GM12878 (cell line): ENCODE data around the gene GPSM3. TPM values are rescaled to one million over a fixed set of nuclear protein-coding genes. Genes with fewer than 3 reads are reported as not detected.

Source experiments
- CREM ChIP-seq: IDR thresholded peaks from 2 replicates; pipeline ENCODE4 v1.6.1; 2014; ENCODE audit warnings: antibody characterized with exemption, low read depth
- FOXM1 ChIP-seq: IDR thresholded peaks from 2 replicates; pipeline ENCODE4 v1.6.1; 2012; ENCODE audit warnings: low read depth, mild to moderate bottlenecking, inconsistent platforms, low read length, moderate library complexity
- IRF4 ChIP-seq: IDR thresholded peaks from 2 replicates; pipeline ENCODE4 v1.6.1; 2011; ENCODE audit warnings: low read depth, low read length
- KAT2A ChIP-seq: conservative IDR thresholded peaks from 2 replicates; pipeline ENCODE4 v1.6.1; 2011; ENCODE audit warnings: low read depth, low read length; ENCODE audit not compliant: control insufficient read depth
- MEF2A ChIP-seq: IDR thresholded peaks from 2 replicates; pipeline ENCODE4 v1.6.1; 2011; ENCODE audit warnings: low read depth, mild to moderate bottlenecking, low read length, moderate library complexity; ENCODE audit not compliant: insufficient read depth
- MTA3 ChIP-seq: IDR thresholded peaks from 2 replicates; pipeline ENCODE4 v1.6.1; 2012; ENCODE audit warnings: low read length, inconsistent platforms, borderline replicate concordance
- MXI1 ChIP-seq: fragments of 150-350 bp; IDR thresholded peaks from 2 replicates; pipeline ENCODE4 v1.6.1; 2011; ENCODE audit warnings: low read depth, mild to moderate bottlenecking, inconsistent platforms, low read length, improper control_type of control experiment
- POLR2A ChIP-seq: IDR thresholded peaks from 2 replicates; pipeline ENCODE4 v1.6.1; 2011; ENCODE audit warnings: low read depth, mild to moderate bottlenecking, low read length
- RFX5 ChIP-seq: IDR thresholded peaks from 2 replicates; pipeline ENCODE4 v1.6.1; 2011; ENCODE audit warnings: low read depth, low read length, improper control_type of control experiment
- SIN3A ChIP-seq: IDR thresholded peaks from 2 replicates; pipeline ENCODE4 v1.6.1; 2012; ENCODE audit warnings: low read depth, low read length, improper control_type of control experiment
- SMAD5 ChIP-seq: IDR thresholded peaks from 2 replicates; pipeline ENCODE4 v1.6.1; 2016; ENCODE audit warnings: antibody characterized with exemption, low read depth
- SMC3 ChIP-seq: IDR thresholded peaks from 2 replicates; pipeline ENCODE4 v1.6.1; 2011; ENCODE audit warnings: low read length, improper control_type of control experiment, borderline replicate concordance
- WRNIP1 ChIP-seq: IDR thresholded peaks from 2 replicates; pipeline ENCODE4 v1.6.1; 2011; ENCODE audit warnings: low read depth, low read length, improper control_type of control experiment, borderline replicate concordance
- ZBED1 ChIP-seq: IDR thresholded peaks from 2 replicates; pipeline ENCODE4 v1.6.1; 2016; ENCODE audit warnings: borderline replicate concordance
- ZBTB4 ChIP-seq: fragments of 450-650 bp; formaldehyde crosslinking; IDR thresholded peaks from 2 replicates; pipeline ENCODE4 v1.4.0; 2022; ENCODE audit warnings: mild to moderate bottlenecking, moderate library complexity
- ZSCAN29 ChIP-seq: fragments of 450-650 bp; IDR thresholded peaks from 2 replicates; pipeline ENCODE4 v1.6.1; 2017; ENCODE audit warnings: mild to moderate bottlenecking, moderate library complexity
- polyA plus RNA-seq, 11 experiments: library from polyadenylated mRNA; depleted of rRNA in 4 of 11; unstranded in 6 of 11; stranded (reverse) in 5 of 11; fragments of >200 nt; fragmentation: Nextera tagmentation in 4 of 11; fragmentation: Illumina TruSeq in 1 of 11; extraction: Ambion mirVana in 4 of 11; extraction: Trizol in 1 of 11; gene quantifications; 1 replicate in 1 of 11; 2 replicates in 10 of 11; pipeline versions ENCODE4 v1.2.1 to v1.2.3, GENCODE V29; 2011 to 2016; ENCODE audit warnings: inconsistent platforms in 2 of 11, missing spikeins in 2 of 11, low read depth in 1 of 11
- total RNA-seq, 4 experiments: library from RNA; depleted of rRNA in 3 of 4; stranded (reverse); fragments of >200 nt in 3 of 4; fragmentation: Illumina TruSeq in 1 of 4; extraction: Trizol in 1 of 4; gene quantifications; 2 replicates each; pipeline versions ENCODE4 v1.2.1 to v1.2.3, GENCODE V29; 2013 to 2021
- TF ChIP-seq, protein P1 (sequence below): IDR thresholded peaks from 2 replicates; pipeline ENCODE4 v1.6.1; 2012; ENCODE audit warnings: improper control_type of control experiment, low read depth, low read length; ENCODE audit not compliant: insufficient replicate concordance
- TF ChIP-seq, protein P2 (sequence below): fragments of 450-650 bp; IDR thresholded peaks from 2 replicates; pipeline ENCODE4 v1.6.1; 2016; ENCODE audit warnings: mild to moderate bottlenecking, moderate library complexity, borderline replicate concordance

GPSM3 gene
- total and polyA plus RNA-seq, 10 of the 15 experiments (the other 5 are each of a cell fraction or from before 2014, with no cell fraction given) = 22.0 to 137 (median 113) TPM

GRCh38 chr6:32195902-32196681 is 3.6 kb upstream of the GPSM3 start (continued):
- TF ChIP-seq, protein P1, sequence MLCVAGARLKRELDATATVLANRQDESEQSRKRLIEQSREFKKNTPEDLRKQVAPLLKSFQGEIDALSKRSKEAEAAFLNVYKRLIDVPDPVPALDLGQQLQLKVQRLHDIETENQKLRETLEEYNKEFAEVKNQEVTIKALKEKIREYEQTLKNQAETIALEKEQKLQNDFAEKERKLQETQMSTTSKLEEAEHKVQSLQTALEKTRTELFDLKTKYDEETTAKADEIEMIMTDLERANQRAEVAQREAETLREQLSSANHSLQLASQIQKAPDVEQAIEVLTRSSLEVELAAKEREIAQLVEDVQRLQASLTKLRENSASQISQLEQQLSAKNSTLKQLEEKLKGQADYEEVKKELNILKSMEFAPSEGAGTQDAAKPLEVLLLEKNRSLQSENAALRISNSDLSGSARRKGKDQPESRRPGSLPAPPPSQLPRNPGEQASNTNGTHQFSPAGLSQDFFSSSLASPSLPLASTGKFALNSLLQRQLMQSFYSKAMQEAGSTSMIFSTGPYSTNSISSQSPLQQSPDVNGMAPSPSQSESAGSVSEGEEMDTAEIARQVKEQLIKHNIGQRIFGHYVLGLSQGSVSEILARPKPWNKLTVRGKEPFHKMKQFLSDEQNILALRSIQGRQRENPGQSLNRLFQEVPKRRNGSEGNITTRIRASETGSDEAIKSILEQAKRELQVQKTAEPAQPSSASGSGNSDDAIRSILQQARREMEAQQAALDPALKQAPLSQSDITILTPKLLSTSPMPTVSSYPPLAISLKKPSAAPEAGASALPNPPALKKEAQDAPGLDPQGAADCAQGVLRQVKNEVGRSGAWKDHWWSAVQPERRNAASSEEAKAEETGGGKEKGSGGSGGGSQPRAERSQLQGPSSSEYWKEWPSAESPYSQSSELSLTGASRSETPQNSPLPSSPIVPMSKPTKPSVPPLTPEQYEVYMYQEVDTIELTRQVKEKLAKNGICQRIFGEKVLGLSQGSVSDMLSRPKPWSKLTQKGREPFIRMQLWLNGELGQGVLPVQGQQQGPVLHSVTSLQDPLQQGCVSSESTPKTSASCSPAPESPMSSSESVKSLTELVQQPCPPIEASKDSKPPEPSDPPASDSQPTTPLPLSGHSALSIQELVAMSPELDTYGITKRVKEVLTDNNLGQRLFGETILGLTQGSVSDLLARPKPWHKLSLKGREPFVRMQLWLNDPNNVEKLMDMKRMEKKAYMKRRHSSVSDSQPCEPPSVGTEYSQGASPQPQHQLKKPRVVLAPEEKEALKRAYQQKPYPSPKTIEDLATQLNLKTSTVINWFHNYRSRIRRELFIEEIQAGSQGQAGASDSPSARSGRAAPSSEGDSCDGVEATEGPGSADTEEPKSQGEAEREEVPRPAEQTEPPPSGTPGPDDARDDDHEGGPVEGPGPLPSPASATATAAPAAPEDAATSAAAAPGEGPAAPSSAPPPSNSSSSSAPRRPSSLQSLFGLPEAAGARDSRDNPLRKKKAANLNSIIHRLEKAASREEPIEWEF = peak; percentile 72
- TF ChIP-seq, protein P2, sequence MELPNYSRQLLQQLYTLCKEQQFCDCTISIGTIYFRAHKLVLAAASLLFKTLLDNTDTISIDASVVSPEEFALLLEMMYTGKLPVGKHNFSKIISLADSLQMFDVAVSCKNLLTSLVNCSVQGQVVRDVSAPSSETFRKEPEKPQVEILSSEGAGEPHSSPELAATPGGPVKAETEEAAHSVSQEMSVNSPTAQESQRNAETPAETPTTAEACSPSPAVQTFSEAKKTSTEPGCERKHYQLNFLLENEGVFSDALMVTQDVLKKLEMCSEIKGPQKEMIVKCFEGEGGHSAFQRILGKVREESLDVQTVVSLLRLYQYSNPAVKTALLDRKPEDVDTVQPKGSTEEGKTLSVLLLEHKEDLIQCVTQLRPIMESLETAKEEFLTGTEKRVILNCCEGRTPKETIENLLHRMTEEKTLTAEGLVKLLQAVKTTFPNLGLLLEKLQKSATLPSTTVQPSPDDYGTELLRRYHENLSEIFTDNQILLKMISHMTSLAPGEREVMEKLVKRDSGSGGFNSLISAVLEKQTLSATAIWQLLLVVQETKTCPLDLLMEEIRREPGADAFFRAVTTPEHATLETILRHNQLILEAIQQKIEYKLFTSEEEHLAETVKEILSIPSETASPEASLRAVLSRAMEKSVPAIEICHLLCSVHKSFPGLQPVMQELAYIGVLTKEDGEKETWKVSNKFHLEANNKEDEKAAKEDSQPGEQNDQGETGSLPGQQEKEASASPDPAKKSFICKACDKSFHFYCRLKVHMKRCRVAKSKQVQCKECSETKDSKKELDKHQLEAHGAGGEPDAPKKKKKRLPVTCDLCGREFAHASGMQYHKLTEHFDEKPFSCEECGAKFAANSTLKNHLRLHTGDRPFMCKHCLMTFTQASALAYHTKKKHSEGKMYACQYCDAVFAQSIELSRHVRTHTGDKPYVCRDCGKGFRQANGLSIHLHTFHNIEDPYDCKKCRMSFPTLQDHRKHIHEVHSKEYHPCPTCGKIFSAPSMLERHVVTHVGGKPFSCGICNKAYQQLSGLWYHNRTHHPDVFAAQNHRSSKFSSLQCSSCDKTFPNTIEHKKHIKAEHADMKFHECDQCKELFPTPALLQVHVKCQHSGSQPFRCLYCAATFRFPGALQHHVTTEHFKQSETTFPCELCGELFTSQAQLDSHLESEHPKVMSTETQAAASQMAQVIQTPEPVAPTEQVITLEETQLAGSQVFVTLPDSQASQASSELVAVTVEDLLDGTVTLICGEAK = peak; percentile 49; the same call in 1 of the 2 replicates
- TF ChIP-seq CREM (peak; percentile 97), POLR2A (peak; percentile 93), WRNIP1 (no peak), ZBED1 (peak; percentile 61; the same call in 1 of the 2 replicates), MEF2A (no peak), MXI1 (peak; percentile 81), ZSCAN29 (no peak), RFX5 (no peak; the same call in 1 of the 2 replicates), SMAD5 (peak; percentile 75; the same call in 1 of the 2 replicates), IRF4 (peak; percentile 33; the same call in 1 of the 2 replicates), MTA3 (no peak), SMC3 (peak; percentile 13; the same call in 1 of the 2 replicates), KAT2A (no peak), ZBTB4 (peak; percentile 70; the same call in 1 of the 2 replicates), FOXM1 (no peak), SIN3A (peak; percentile 70; the same call in 1 of the 2 replicates)
